Fibroblast of villous mesenchyme (primary cell): Measurements from ENCODE around the gene KLHL36. TPM values are rescaled to one million over a fixed set of nuclear protein-coding genes. Genes with fewer than 3 reads are reported as not detected.

ENCODE experiments used
- DNase-seq: peaks from one replicate; pipeline ENCODE4 v3.0.0-alpha.2; 2010; ENCODE audit warnings: low read depth
- H3K4me3 ChIP-seq: 2 replicates; pipeline ENCODE4 v1.5.1; 2011; ENCODE audit warnings: low read depth, mild to moderate bottlenecking, low read length
- CTCF ChIP-seq: IDR thresholded peaks from 2 replicates; pipeline ENCODE4 v1.5.1; 2012; ENCODE audit warnings: low read depth, mild to moderate bottlenecking, low read length; ENCODE audit not compliant: insufficient read depth
- total RNA-seq: library from RNA; depleted of rRNA; stranded (reverse); fragments of >200 nt; gene quantifications from 2 replicates; pipeline ENCODE4 v1.2.3, GENCODE V29; 2012

The KLHL36 gene
- total RNA-seq, 1 donor: 71.7 TPM

GRCh38 chr16:84670063-84670462 is 21.8 kb downstream of the KLHL36 start:
- no peak for TF ChIP-seq CTCF
- H3K4me3 ChIP-seq: no peak overlapping the region
- DNase-seq: no peak

GRCh38 chr16:84672276-84673202 is 24.2 kb downstream of the KLHL36 start:
- TF ChIP-seq CTCF: peak; percentile 94
- DNase-seq: peak; percentile 75
- H3K4me3 ChIP-seq: no peak overlapping the region

GRCh38 chr16:84673203-84673535 is 24.9 kb downstream of the KLHL36 start:
- DNase-seq: no peak
- H3K4me3 ChIP-seq: no peak overlapping the region
- TF ChIP-seq CTCF: no peak

GRCh38 chr16:84673561-84673960 is 25.2 kb downstream of the KLHL36 start:
- H3K4me3 ChIP-seq: no peak overlapping the region
- no peak for DNase-seq
- no peak for TF ChIP-seq CTCF

GRCh38 chr16:84675423-84675822 is 27.1 kb downstream of the KLHL36 start:
- no peak for TF ChIP-seq CTCF
- DNase-seq: no peak
- H3K4me3 ChIP-seq: no peak overlapping the region

GRCh38 chr16:84675884-84676283 is 27.6 kb downstream of the KLHL36 start:
- TF ChIP-seq CTCF: no peak
- DNase-seq: no peak
- no peak overlapping the region for H3K4me3 ChIP-seq
